HepG2 (cell line): ENCODE measurements around the gene TROAP. TPM values are rescaled to one million over a fixed set of nuclear protein-coding genes. Genes with fewer than 3 reads are reported as not detected.

Experiments used
- ATF7 ChIP-seq, 2 experiments: fragments of 450-650 bp in 1 of 2; sonication (generic) in 1 of 2; formaldehyde crosslinking in 1 of 2; IDR thresholded peaks; 2 replicates each; pipeline versions ENCODE4 v1.4.0 to v1.6.1; 2016 to 2020; ENCODE audit warnings: antibody characterized with exemption in 1 of 2, mild to moderate bottlenecking in 1 of 2, missing genetic modification reagents in 1 of 2
- CCAR2 ChIP-seq: fragments of 200-400 bp; formaldehyde crosslinking; optimal IDR thresholded peaks from 2 replicates; pipeline ENCODE3; 2018; ENCODE audit warnings: low read depth, mild to moderate bottlenecking, low read length, moderate library complexity
- MAFG ChIP-seq: sonication (generic); formaldehyde crosslinking; IDR thresholded peaks from 2 replicates; pipeline ENCODE4 v1.5.1; 2020; ENCODE audit warnings: mild to moderate bottlenecking, missing genetic modification reagents
- MEF2D ChIP-seq: sonication (generic); formaldehyde crosslinking; IDR thresholded peaks from 2 replicates; pipeline ENCODE4 v1.5.1; 2020; ENCODE audit warnings: mild to moderate bottlenecking, missing genetic modification reagents
- NCOA2 ChIP-seq: sonication (generic); formaldehyde crosslinking; IDR thresholded peaks from 2 replicates; pipeline ENCODE4 v1.8.0; 2022; ENCODE audit warnings: inconsistent platforms
- PREB ChIP-seq: sonication (generic); formaldehyde crosslinking; IDR thresholded peaks from 2 replicates; pipeline ENCODE4 v1.4.0; 2020; ENCODE audit warnings: missing genetic modification reagents
- SP4 ChIP-seq: sonication (generic); formaldehyde crosslinking; IDR thresholded peaks from 2 replicates; pipeline ENCODE4 v1.8.1; 2023; ENCODE audit warnings: mild to moderate bottlenecking, missing genetic modification reagents
- TRIM24 ChIP-seq: sonication (generic); formaldehyde crosslinking; IDR thresholded peaks from 2 replicates; pipeline ENCODE4 v1.8.0; 2022; ENCODE audit warnings: mild to moderate bottlenecking, missing genetic modification reagents
- U2AF2 ChIP-seq: fragments of 200-400 bp; formaldehyde crosslinking; IDR thresholded peaks from 2 replicates; pipeline ENCODE4 v1.6.1; 2017; ENCODE audit warnings: low read depth, mild to moderate bottlenecking, low read length
- ZNF121 ChIP-seq: sonication (generic); formaldehyde crosslinking; IDR thresholded peaks from 2 replicates; pipeline ENCODE4 v1.5.0; 2020; ENCODE audit warnings: mild to moderate bottlenecking, missing genetic modification reagents
- ZNF326 ChIP-seq: sonication (generic); formaldehyde crosslinking; IDR thresholded peaks from 2 replicates; pipeline ENCODE4 v1.4.0; 2020; ENCODE audit warnings: missing genetic modification reagents, borderline replicate concordance
- ZNF431 ChIP-seq: sonication (generic); formaldehyde crosslinking; IDR thresholded peaks from 2 replicates; pipeline ENCODE4 v1.9.0; 2022; ENCODE audit warnings: missing genetic modification reagents, low read depth, mild to moderate bottlenecking, borderline replicate concordance
- ZNF7 ChIP-seq: IDR thresholded peaks from 2 replicates; pipeline ENCODE4 v1.6.1; 2016; ENCODE audit warnings: missing biosample characterization, missing genetic modification reagents
- ZNF740 ChIP-seq: sonication (generic); formaldehyde crosslinking; IDR thresholded peaks from 2 replicates; pipeline ENCODE4 v1.4.0; 2020; ENCODE audit warnings: missing genetic modification reagents
- ZNF773 ChIP-seq: sonication (generic); formaldehyde crosslinking; IDR thresholded peaks from 2 replicates; pipeline ENCODE4 v1.4.0; 2020; ENCODE audit warnings: missing genetic modification reagents, borderline replicate concordance
- ZNF800 ChIP-seq: sonication (generic); formaldehyde crosslinking; IDR thresholded peaks from 2 replicates; pipeline ENCODE4 v1.4.0; 2020; ENCODE audit warnings: missing genetic modification reagents
- polyA plus RNA-seq, 8 experiments: library from polyadenylated mRNA; depleted of rRNA in 3 of 8; stranded (reverse) in 7 of 8; unstranded in 1 of 8; fragments of >200 nt; fragmentation: Illumina TruSeq in 4 of 8; extraction: Trizol in 4 of 8; gene quantifications; 2 replicates each; pipeline versions ENCODE4 v1.2.1 to v1.2.3, GENCODE V29; 2011 to 2016; ENCODE audit warnings: low read depth in 4 of 8, missing spikeins in 1 of 8, mixed read lengths in 1 of 8; ENCODE audit not compliant: insufficient read depth in 1 of 8
- total RNA-seq, 5 experiments: library from RNA; depleted of rRNA; stranded (reverse); fragments of >200 nt; fragmentation: Illumina TruSeq; extraction: Trizol; gene quantifications; 2 replicates each; pipeline ENCODE4 v1.2.3, GENCODE V29; 2016; ENCODE audit warnings: low read depth in 1 of 5
- TF ChIP-seq, protein P1 (sequence below): IDR thresholded peaks from 2 replicates; pipeline ENCODE4 v1.6.1; 2016; ENCODE audit warnings: mild to moderate bottlenecking
- TF ChIP-seq, protein P2 (sequence below): sonication (generic); formaldehyde crosslinking; IDR thresholded peaks from 2 replicates; pipeline ENCODE4 v1.4.0; 2020; ENCODE audit warnings: missing genetic modification reagents

TROAP gene
- total and polyA plus RNA-seq, 2 of the 13 experiments (the other 11 are each of a cell fraction or from before 2014, with no cell fraction given) = 22.5 to 30.9 TPM

DNA sequence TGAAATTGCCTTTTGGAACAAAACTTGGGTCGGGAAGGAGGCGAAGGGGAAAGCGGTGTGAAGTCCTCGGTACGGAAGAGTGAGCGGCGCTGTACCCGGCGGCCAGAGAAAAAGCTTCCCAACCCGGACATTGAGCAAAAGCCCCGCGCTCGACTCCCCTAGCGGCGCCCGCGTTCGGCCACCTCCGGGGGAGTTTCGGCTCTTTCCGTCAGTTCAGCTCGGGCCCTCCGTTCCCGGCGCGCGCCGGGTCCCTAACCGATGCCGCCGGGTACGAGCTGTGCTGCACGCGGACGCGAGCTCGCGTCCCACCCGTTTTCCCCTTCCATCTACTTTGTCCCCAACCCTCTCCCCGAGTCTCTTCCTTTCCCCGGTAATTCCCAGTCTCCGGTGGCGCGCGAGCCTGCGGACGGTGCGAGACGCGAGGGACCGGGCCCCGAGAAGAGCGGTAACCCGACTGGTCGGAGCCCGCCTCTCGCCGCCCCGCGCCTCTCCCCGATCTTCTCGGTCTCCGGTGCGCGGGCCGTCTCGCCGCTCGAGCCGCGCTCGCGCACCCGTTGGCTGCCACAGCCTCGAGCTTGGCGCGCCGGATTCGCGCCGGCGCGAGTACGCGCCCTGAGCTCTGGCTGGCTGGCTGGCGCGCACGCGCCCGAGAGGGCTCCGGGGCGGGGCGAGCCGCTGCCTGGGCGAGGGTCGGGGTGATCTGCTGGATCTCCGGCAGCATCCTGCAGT is 43.8 kb downstream of the TROAP start (continued):
- TF ChIP-seq, protein P1, sequence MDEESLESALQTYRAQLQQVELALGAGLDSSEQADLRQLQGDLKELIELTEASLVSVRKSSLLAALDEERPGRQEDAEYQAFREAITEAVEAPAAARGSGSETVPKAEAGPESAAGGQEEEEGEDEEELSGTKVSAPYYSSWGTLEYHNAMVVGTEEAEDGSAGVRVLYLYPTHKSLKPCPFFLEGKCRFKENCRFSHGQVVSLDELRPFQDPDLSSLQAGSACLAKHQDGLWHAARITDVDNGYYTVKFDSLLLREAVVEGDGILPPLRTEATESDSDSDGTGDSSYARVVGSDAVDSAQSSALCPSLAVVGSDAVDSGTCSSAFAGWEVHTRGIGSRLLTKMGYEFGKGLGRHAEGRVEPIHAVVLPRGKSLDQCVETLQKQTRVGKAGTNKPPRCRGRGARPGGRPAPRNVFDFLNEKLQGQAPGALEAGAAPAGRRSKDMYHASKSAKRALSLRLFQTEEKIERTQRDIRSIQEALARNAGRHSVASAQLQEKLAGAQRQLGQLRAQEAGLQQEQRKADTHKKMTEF (CRISPR knock-in tag) = peak; percentile 81
- TF ChIP-seq MEF2D = peak; percentile 20; the same call in 1 of the 2 replicates
- TF ChIP-seq U2AF2 = no peak
- TF ChIP-seq ZNF740 (CRISPR knock-in tag) = peak; percentile 39; the same call in 1 of the 2 replicates
- TF ChIP-seq, protein P2, sequence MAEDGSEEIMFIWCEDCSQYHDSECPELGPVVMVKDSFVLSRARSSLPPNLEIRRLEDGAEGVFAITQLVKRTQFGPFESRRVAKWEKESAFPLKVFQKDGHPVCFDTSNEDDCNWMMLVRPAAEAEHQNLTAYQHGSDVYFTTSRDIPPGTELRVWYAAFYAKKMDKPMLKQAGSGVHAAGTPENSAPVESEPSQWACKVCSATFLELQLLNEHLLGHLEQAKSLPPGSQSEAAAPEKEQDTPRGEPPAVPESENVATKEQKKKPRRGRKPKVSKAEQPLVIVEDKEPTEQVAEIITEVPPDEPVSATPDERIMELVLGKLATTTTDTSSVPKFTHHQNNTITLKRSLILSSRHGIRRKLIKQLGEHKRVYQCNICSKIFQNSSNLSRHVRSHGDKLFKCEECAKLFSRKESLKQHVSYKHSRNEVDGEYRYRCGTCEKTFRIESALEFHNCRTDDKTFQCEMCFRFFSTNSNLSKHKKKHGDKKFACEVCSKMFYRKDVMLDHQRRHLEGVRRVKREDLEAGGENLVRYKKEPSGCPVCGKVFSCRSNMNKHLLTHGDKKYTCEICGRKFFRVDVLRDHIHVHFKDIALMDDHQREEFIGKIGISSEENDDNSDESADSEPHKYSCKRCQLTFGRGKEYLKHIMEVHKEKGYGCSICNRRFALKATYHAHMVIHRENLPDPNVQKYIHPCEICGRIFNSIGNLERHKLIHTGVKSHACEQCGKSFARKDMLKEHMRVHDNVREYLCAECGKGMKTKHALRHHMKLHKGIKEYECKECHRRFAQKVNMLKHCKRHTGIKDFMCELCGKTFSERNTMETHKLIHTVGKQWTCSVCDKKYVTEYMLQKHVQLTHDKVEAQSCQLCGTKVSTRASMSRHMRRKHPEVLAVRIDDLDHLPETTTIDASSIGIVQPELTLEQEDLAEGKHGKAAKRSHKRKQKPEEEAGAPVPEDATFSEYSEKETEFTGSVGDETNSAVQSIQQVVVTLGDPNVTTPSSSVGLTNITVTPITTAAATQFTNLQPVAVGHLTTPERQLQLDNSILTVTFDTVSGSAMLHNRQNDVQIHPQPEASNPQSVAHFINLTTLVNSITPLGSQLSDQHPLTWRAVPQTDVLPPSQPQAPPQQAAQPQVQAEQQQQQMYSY (CRISPR knock-in tag) = no peak
- 0 out of 2 replicates have a peak, but pooled peaks have one; percentile 8 for TF ChIP-seq NCOA2 (CRISPR knock-in tag)
- TF ChIP-seq MAFG (CRISPR knock-in tag) = no peak
- peak; percentile 57; the same call in 1 of the 2 replicates for TF ChIP-seq ZNF800 (CRISPR knock-in tag)
- TF ChIP-seq SP4 (CRISPR knock-in tag) = no peak
- TF ChIP-seq ZNF431 = no peak
- no peak for TF ChIP-seq TRIM24 (CRISPR knock-in tag)
- TF ChIP-seq PREB (CRISPR knock-in tag) = no peak
- TF ChIP-seq ATF7 (IDR thresholded peaks at IDR 0.05) = no peak
- TF ChIP-seq ATF7 (CRISPR knock-in tag; IDR thresholded peaks at IDR 0.05) = no peak
- TF ChIP-seq ZNF121 (CRISPR knock-in tag) = no peak; the same call in 1 of the 2 replicates
- TF ChIP-seq CCAR2 = no peak
- TF ChIP-seq ZNF7 = no peak
- no peak for TF ChIP-seq ZNF773 (CRISPR knock-in tag)
- no peak for TF ChIP-seq ZNF326 (CRISPR knock-in tag)
